ENCODE data around the gene ABTB2. TPM values are rescaled to one million over a fixed set of nuclear protein-coding genes. Genes with fewer than 3 reads are reported as not detected.

ABTB2 gene
- total and polyA plus RNA-seq, 10 of the 15 experiments (the other 5 are each of a cell fraction or from before 2014, with no cell fraction given): 0.13 to 2.1 (median 0.72) TPM

DNA sequence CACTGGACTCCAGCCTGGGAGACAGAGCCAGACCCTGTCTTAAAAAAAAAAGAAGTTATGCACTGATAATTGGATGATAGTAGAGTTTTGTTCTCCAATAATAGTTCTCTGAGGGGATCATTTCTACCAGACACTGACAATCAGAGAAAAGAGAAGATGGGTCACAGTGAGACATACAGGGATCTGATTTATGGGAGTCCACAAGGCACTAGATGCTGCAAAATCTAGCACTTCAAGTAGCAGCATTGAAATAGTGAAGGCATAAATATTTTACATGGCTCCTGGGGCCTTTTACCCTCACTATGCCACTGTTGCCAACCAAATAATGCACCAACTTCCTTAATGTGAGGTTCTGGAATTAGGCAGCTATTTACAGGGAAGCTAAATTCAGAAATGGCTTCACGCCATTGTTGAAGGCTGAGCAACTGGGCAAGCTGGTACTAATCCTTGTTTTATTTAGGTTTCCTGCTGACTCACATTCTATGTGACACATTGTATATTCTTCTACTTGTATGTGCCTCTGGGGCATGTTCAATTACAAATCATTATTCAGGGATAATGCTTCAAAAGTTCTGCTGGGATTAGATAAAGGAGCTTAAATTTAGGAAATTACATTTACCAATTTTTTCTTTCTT, 38.2 kb upstream of the ABTB2 start:
- Histone ChIP-seq H3K9ac (ENCODE audit: control insufficient read depth, insufficient read depth, low read length) (no peak overlapping the region), H3K27me3 (replicated peaks in 1 of 2; ENCODE audit: control insufficient read depth in 2 of 2, insufficient read depth in 2 of 2, low read length in 1 of 2) (no peaks in the 10 kb centered on the region), H3K4me2 (ENCODE audit: control insufficient read depth, insufficient read depth) (no peak overlapping the region), H3K36me3 (ENCODE audit: control insufficient read depth in 2 of 2, insufficient read depth in 2 of 2, low read length in 1 of 2) (no peaks in the 10 kb centered on the region), H4K20me1 (ENCODE audit: control insufficient read depth, insufficient read depth) (no peaks in the 10 kb centered on the region), H2AFZ (ENCODE audit: control insufficient read depth, low read depth, low read length) (no peak overlapping the region), H3K4me3 (no peak overlapping the region), H3K9me3 (replicated peaks; ENCODE audit: control insufficient read depth, insufficient read depth, low read length) (no peaks in the 10 kb centered on the region; the same call in 1 of the 3 replicates), H3K79me2 (ENCODE audit: control insufficient read depth, insufficient read depth, low read length) (no peaks in the 10 kb centered on the region), H3K27ac (ENCODE audit: control insufficient read depth, insufficient read depth) (no peak overlapping the region), H3K4me1 (ENCODE audit: control insufficient read depth, insufficient read depth, low read length) (no peaks in the 10 kb centered on the region)
- BruUV-seq (replicated peaks): no TSS peak
- 53% methylated on average over 1 of the region's 1 CpG for whole genome bisulfite sequencing (ENCODE audit: insufficient coverage, insufficient replicate concordance, low lambda C conversion rate, missing lambda C conversion rate)
- in situ Hi-C loops (cut with MboI) (no loop called here), intact Hi-C loops (cut with micrococcal nuclease; ENCODE audit: unreplicated experiment) (no loop called here)
- no peak for FAIRE-seq
- ChIA-PET POLR2A (no interaction called here), RAD21 (ENCODE audit: unreplicated experiment) (interaction anchor here (1.1 kb wide), 1 partner anchor 222 kb away, joined by 3 read pairs; no protein-coding TSS in a partner anchor), SMC1A (ENCODE audit: uncharacterized antibody, unreplicated experiment) (interaction anchor here (1.0 kb wide), 1 partner anchor 14 kb away, joined by 3 read pairs; no protein-coding TSS in a partner anchor), CTCF (interaction anchor here (0.6 kb wide), 1 partner anchor 67 kb away, joined by 3 read pairs; no protein-coding TSS in a partner anchor)
- no peak for DNase-seq (ENCODE audit: low read depth, low spot score)
- TF ChIP-seq LARP7 (IDR thresholded peaks at IDR 0.05) (no peak), YY1 (IDR thresholded peaks at IDR 0.05; ENCODE audit: low read depth, low read length) (no peak), FOS (IDR thresholded peaks at IDR 0.05; ENCODE audit: borderline replicate concordance, extremely low read depth, insufficient read length) (no peak), CHD2 (IDR thresholded peaks at IDR 0.05; ENCODE audit: borderline replicate concordance, low read depth, low read length) (no peak), EED (IDR thresholded peaks at IDR 0.05; ENCODE audit: low read depth) (no peak), RUNX3 (IDR thresholded peaks at IDR 0.05; ENCODE audit: low read length) (no peak)
- ATAC-seq: no peak

DNA sequence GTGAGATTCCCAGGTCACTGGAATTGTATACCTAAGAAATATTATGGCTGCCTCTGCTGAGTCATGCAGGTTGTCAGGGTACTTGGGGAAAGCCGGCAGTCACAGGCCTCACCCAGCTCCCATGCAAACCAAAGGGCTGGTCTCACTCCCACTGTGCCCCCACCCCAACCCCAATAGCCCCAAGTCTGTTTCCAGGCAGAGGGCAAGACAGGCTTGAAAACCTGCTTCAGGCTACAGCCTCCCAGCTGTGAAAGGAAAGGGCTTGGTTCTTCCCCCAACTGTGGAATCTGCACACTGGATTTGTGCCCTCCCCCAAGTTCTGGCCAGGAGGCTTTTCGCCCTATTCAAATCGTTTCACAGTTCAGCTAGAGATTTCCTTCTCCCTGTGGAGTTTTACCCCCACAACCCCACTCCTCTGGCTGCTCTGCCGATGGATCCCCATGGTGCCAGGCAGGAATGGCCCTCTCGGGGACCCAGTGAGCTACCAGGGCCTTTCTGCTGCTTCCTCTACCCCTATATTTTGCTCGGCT, 37.0 kb upstream of the ABTB2 start:
- no peak overlapping the region for H2AFZ ChIP-seq (ENCODE audit: control insufficient read depth, low read depth, low read length)
- H3K79me2 ChIP-seq (ENCODE audit: control insufficient read depth, insufficient read depth, low read length): no peaks in the 10 kb centered on the region
- ATAC-seq: no peak
- no peak overlapping the region for H3K27ac ChIP-seq (ENCODE audit: control insufficient read depth, insufficient read depth)
- no peak for TF ChIP-seq SPI1 (IDR thresholded peaks at IDR 0.05; ENCODE audit: borderline replicate concordance, insufficient read depth, low read depth, low read length)
- CTCF ChIA-PET: interaction anchor here (0.8 kb wide), 1 partner anchor 97 kb away, joined by 3 read pairs; no protein-coding TSS in a partner anchor
- 28% methylated on average over 6 of the region's 6 CpGs for WGBS (ENCODE audit: insufficient coverage, insufficient replicate concordance, low lambda C conversion rate, missing lambda C conversion rate)
- BruUV-seq (replicated peaks): no TSS peak
- no peak for DNase-seq (ENCODE audit: low read depth, low spot score)
- H3K36me3 ChIP-seq (ENCODE audit: control insufficient read depth in 2 of 2, insufficient read depth in 2 of 2, low read length in 1 of 2): no peaks in the 10 kb centered on the region
- H3K9ac ChIP-seq (ENCODE audit: control insufficient read depth, insufficient read depth, low read length): no peak overlapping the region
- H3K4me1 ChIP-seq (ENCODE audit: control insufficient read depth, insufficient read depth, low read length): no peaks in the 10 kb centered on the region
- H3K9me3 ChIP-seq (replicated peaks; ENCODE audit: control insufficient read depth, insufficient read depth, low read length): no peaks in the 10 kb centered on the region; the same call in 2 of the 3 replicates
- SMC1A ChIA-PET (ENCODE audit: uncharacterized antibody, unreplicated experiment): no interaction called here
- POLR2A ChIA-PET: no interaction called here
- in situ Hi-C loops (cut with MboI): no loop called here
- H3K4me3 ChIP-seq: no peak overlapping the region
- no peak for FAIRE-seq
- H3K4me2 ChIP-seq (ENCODE audit: control insufficient read depth, insufficient read depth): no peak overlapping the region
- intact Hi-C loops (cut with micrococcal nuclease; ENCODE audit: unreplicated experiment): no loop called here
- H3K27me3 ChIP-seq (replicated peaks in 1 of 2; ENCODE audit: control insufficient read depth in 2 of 2, insufficient read depth in 2 of 2, low read length in 1 of 2): no peaks in the 10 kb centered on the region
- RAD21 ChIA-PET (ENCODE audit: unreplicated experiment): interaction anchor here (1.1 kb wide), 1 partner anchor 221 kb away, joined by 3 read pairs; no protein-coding TSS in a partner anchor
- no peaks in the 10 kb centered on the region for H4K20me1 ChIP-seq (ENCODE audit: control insufficient read depth, insufficient read depth)
